HepG2 (cell line): ENCODE measurements around the gene MALT1. TPM values are rescaled to one million over a fixed set of nuclear protein-coding genes. Genes with fewer than 3 reads are reported as not detected.
A peak's percentile ranks its signal among the peaks of the same experiment; 100 is the strongest.

Experiments
- CHD2 ChIP-seq: IDR thresholded peaks from 2 replicates; pipeline ENCODE4 v1.6.1; 2011; ENCODE audit warnings: low read depth, low read length, improper control_type of control experiment
- DPF2 ChIP-seq: sonication (generic); formaldehyde crosslinking; IDR thresholded peaks from 2 replicates; pipeline ENCODE4 v1.4.0; 2020; ENCODE audit warnings: mild to moderate bottlenecking, low read depth, missing genetic modification reagents, borderline replicate concordance
- ETV6 ChIP-seq: sonication (generic); formaldehyde crosslinking; conservative IDR thresholded peaks from 2 replicates; pipeline ENCODE4 v1.4.0; 2020; ENCODE audit warnings: missing genetic modification reagents
- FOXP1 ChIP-seq, 2 experiments: fragments of 450-650 bp in 1 of 2; IDR thresholded peaks; 2 replicates each; pipeline ENCODE4 v1.6.1; 2017 to 2018; ENCODE audit warnings: antibody characterized with exemption in 1 of 2
- HCFC1 ChIP-seq: fragments of 150-350 bp; IDR thresholded peaks from 2 replicates; pipeline ENCODE4 v1.6.1; 2014; ENCODE audit warnings: low read depth, low read length
- HNRNPUL1 ChIP-seq: fragments of 200-400 bp; formaldehyde crosslinking; IDR thresholded peaks from 2 replicates; pipeline ENCODE4 v1.6.1; 2017; ENCODE audit warnings: low read depth, mild to moderate bottlenecking, low read length, moderate library complexity
- KDM2A ChIP-seq: sonication (generic); formaldehyde crosslinking; IDR thresholded peaks from 2 replicates; pipeline ENCODE4 v1.4.0; 2020; ENCODE audit warnings: low read depth, missing genetic modification reagents, borderline replicate concordance
- MLLT10 ChIP-seq: sonication (generic); formaldehyde crosslinking; IDR thresholded peaks from 2 replicates; pipeline ENCODE4 v1.4.0; 2020; ENCODE audit warnings: missing genetic modification reagents
- MTF1 ChIP-seq: sonication (generic); formaldehyde crosslinking; IDR thresholded peaks from 2 replicates; pipeline ENCODE4 v1.5.0; 2020; ENCODE audit warnings: missing genetic modification reagents
- NONO ChIP-seq, 2 experiments: fragments of 450-650 bp in 1 of 2; sonication (generic) in 1 of 2; formaldehyde crosslinking in 1 of 2; IDR thresholded peaks in 1 of 2; conservative IDR thresholded peaks in 1 of 2; 2 replicates each; pipeline versions ENCODE4 v1.6.1 to v1.8.0; 2017 to 2022; ENCODE audit warnings: mild to moderate bottlenecking in 1 of 2, missing genetic modification reagents in 1 of 2, moderate library complexity in 1 of 2
- RCOR2 ChIP-seq: IDR thresholded peaks from 2 replicates; pipeline ENCODE4 v1.6.1; 2016; ENCODE audit warnings: missing biosample characterization, missing genetic modification reagents
- TP53 ChIP-seq: sonication (generic); formaldehyde crosslinking; conservative IDR thresholded peaks from 2 replicates; pipeline ENCODE4 v1.4.0; 2020; ENCODE audit warnings: missing genetic modification reagents
- ZFY ChIP-seq: sonication (generic); formaldehyde crosslinking; IDR thresholded peaks from 2 replicates; pipeline ENCODE4 v1.4.0; 2020; ENCODE audit warnings: missing genetic modification reagents
- ZNF12 ChIP-seq: sonication (generic); formaldehyde crosslinking; IDR thresholded peaks from 2 replicates; pipeline ENCODE4 v1.5.0; 2020; ENCODE audit warnings: missing genetic modification reagents
- polyA plus RNA-seq, 8 experiments: library from polyadenylated mRNA; depleted of rRNA in 3 of 8; stranded (reverse) in 7 of 8; unstranded in 1 of 8; fragments of >200 nt; fragmentation: Illumina TruSeq in 4 of 8; extraction: Trizol in 4 of 8; gene quantifications; 2 replicates each; pipeline versions ENCODE4 v1.2.1 to v1.2.3, GENCODE V29; 2011 to 2016; ENCODE audit warnings: low read depth in 4 of 8, missing spikeins in 1 of 8, mixed read lengths in 1 of 8; ENCODE audit not compliant: insufficient read depth in 1 of 8
- total RNA-seq, 5 experiments: library from RNA; depleted of rRNA; stranded (reverse); fragments of >200 nt; fragmentation: Illumina TruSeq; extraction: Trizol; gene quantifications; 2 replicates each; pipeline ENCODE4 v1.2.3, GENCODE V29; 2016; ENCODE audit warnings: low read depth in 1 of 5
- TF ChIP-seq, protein P1 (sequence below): sonication (generic); formaldehyde crosslinking; IDR thresholded peaks from 2 replicates; pipeline ENCODE4 v1.5.0; 2020; ENCODE audit warnings: missing genetic modification reagents
- TF ChIP-seq, protein P2 (sequence below): sonication (generic); formaldehyde crosslinking; conservative IDR thresholded peaks from 2 replicates; pipeline ENCODE4 v1.8.0; 2022; ENCODE audit warnings: low read depth, missing genetic modification reagents
- TF ChIP-seq, protein P3 (sequence below), 2 experiments: IDR thresholded peaks; 2 replicates each; pipeline ENCODE4 v1.6.1; 2011 to 2012; ENCODE audit warnings: low read length in 2 of 2, borderline replicate concordance in 1 of 2, low read depth in 1 of 2, mild to moderate bottlenecking in 1 of 2, moderate library complexity in 1 of 2
- TF ChIP-seq, protein P4 (sequence below): IDR thresholded peaks from 2 replicates; pipeline ENCODE4 v1.6.1; 2012; ENCODE audit warnings: low read depth, low read length, improper control_type of control experiment
- TF ChIP-seq, protein P5 (sequence below): sonication (generic); formaldehyde crosslinking; IDR thresholded peaks from 2 replicates; pipeline ENCODE4 v1.5.1; 2020; ENCODE audit warnings: mild to moderate bottlenecking, missing genetic modification reagents, moderate library complexity

The MALT1 gene
- total and polyA plus RNA-seq, 2 of the 13 experiments (the other 11 are each of a cell fraction or from before 2014, with no cell fraction given), result 43.9 to 89.0 TPM

DNA sequence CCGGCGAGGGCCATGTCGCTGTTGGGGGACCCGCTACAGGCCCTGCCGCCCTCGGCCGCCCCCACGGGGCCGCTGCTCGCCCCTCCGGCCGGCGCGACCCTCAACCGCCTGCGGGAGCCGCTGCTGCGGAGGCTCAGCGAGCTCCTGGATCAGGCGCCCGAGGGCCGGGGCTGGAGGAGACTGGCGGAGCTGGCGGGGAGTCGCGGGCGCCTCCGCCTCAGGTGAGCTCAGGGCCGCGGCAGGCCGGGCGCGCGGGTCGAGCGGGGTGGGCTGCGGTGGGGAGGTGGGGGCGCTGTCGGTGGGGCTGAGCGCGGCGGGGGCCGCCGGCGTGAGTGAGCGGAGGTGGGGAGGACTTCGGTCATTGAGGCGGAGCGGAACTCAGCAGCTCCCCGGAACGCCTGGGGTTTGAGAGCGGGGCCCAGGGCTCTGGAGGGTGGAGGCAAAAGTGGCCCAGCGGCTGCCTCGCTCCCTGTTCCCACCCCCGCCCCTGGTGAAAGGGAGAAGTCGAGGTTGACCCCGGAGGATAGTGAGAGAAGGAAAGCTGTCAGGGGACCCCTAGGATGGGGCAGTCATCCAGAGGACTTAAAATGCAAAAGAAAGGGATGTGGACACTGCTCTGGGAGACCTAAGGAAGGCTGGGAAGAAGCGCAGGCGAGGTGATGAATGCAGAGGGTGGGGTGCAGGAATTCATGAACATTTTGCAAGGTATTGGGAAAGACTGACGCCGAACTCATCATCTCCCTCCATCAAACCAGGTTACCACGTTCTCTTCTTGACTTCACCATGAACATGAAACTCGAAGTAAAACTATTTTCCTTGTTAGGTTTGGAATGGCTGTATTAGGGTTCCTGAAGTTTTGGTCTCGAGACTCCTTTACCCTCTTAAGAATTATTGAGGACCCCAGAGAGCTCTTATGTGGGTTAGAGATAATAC, 633 bp downstream of the MALT1 start (continued):
- TF ChIP-seq, protein P1, sequence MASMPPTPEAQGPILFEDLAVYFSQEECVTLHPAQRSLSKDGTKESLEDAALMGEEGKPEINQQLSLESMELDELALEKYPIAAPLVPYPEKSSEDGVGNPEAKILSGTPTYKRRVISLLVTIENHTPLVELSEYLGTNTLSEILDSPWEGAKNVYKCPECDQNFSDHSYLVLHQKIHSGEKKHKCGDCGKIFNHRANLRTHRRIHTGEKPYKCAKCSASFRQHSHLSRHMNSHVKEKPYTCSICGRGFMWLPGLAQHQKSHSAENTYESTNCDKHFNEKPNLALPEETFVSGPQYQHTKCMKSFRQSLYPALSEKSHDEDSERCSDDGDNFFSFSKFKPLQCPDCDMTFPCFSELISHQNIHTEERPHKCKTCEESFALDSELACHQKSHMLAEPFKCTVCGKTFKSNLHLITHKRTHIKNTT, result no peak
- peak; percentile 82 for TF ChIP-seq ZFY (CRISPR knock-in tag)
- TF ChIP-seq RCOR2 (CRISPR knock-in tag), result no peak
- no peak for TF ChIP-seq TP53 (CRISPR knock-in tag)
- TF ChIP-seq DPF2 (CRISPR knock-in tag), result no peak
- TF ChIP-seq MLLT10, result no peak
- TF ChIP-seq, protein P2, sequence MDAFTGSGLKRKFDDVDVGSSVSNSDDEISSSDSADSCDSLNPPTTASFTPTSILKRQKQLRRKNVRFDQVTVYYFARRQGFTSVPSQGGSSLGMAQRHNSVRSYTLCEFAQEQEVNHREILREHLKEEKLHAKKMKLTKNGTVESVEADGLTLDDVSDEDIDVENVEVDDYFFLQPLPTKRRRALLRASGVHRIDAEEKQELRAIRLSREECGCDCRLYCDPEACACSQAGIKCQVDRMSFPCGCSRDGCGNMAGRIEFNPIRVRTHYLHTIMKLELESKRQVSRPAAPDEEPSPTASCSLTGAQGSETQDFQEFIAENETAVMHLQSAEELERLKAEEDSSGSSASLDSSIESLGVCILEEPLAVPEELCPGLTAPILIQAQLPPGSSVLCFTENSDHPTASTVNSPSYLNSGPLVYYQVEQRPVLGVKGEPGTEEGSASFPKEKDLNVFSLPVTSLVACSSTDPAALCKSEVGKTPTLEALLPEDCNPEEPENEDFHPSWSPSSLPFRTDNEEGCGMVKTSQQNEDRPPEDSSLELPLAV (CRISPR knock-in tag), result no peak
- no peak for TF ChIP-seq FOXP1 (IDR thresholded peaks at IDR 0.05)
- TF ChIP-seq FOXP1 (CRISPR knock-in tag; IDR thresholded peaks at IDR 0.05), result no peak
- TF ChIP-seq, protein P3, sequence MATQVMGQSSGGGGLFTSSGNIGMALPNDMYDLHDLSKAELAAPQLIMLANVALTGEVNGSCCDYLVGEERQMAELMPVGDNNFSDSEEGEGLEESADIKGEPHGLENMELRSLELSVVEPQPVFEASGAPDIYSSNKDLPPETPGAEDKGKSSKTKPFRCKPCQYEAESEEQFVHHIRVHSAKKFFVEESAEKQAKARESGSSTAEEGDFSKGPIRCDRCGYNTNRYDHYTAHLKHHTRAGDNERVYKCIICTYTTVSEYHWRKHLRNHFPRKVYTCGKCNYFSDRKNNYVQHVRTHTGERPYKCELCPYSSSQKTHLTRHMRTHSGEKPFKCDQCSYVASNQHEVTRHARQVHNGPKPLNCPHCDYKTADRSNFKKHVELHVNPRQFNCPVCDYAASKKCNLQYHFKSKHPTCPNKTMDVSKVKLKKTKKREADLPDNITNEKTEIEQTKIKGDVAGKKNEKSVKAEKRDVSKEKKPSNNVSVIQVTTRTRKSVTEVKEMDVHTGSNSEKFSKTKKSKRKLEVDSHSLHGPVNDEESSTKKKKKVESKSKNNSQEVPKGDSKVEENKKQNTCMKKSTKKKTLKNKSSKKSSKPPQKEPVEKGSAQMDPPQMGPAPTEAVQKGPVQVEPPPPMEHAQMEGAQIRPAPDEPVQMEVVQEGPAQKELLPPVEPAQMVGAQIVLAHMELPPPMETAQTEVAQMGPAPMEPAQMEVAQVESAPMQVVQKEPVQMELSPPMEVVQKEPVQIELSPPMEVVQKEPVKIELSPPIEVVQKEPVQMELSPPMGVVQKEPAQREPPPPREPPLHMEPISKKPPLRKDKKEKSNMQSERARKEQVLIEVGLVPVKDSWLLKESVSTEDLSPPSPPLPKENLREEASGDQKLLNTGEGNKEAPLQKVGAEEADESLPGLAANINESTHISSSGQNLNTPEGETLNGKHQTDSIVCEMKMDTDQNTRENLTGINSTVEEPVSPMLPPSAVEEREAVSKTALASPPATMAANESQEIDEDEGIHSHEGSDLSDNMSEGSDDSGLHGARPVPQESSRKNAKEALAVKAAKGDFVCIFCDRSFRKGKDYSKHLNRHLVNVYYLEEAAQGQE (IDR thresholded peaks at IDR 0.05; ENCODE audit: borderline replicate concordance in 1 of 2, low read depth in 1 of 2, low read length in 2 of 2), result no peak
- TF ChIP-seq ETV6 (CRISPR knock-in tag), result no peak
- TF ChIP-seq CHD2, result no peak
- no peak for TF ChIP-seq ZNF12
- TF ChIP-seq, protein P4, sequence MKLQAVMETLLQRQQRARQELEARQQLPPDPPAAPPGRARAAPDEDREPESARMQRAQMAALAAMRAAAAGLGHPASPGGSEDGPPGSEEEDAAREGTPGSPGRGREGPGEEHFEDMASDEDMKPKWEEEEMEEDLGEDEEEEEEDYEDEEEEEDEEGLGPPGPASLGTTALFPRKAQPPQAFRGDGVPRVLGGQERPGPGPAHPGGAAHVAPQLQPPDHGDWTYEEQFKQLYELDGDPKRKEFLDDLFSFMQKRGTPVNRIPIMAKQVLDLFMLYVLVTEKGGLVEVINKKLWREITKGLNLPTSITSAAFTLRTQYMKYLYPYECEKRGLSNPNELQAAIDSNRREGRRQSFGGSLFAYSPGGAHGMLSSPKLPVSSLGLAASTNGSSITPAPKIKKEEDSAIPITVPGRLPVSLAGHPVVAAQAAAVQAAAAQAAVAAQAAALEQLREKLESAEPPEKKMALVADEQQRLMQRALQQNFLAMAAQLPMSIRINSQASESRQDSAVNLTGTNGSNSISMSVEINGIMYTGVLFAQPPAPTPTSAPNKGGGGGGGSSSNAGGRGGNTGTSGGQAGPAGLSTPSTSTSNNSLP, result no peak
- TF ChIP-seq NONO (IDR thresholded peaks at IDR 0.05), result no peak
- no peak for TF ChIP-seq NONO (CRISPR knock-in tag; conservative IDR thresholded peaks at IDR 0.05)
- no peak for TF ChIP-seq HCFC1
- TF ChIP-seq HNRNPUL1, result no peak
- TF ChIP-seq, protein P5, sequence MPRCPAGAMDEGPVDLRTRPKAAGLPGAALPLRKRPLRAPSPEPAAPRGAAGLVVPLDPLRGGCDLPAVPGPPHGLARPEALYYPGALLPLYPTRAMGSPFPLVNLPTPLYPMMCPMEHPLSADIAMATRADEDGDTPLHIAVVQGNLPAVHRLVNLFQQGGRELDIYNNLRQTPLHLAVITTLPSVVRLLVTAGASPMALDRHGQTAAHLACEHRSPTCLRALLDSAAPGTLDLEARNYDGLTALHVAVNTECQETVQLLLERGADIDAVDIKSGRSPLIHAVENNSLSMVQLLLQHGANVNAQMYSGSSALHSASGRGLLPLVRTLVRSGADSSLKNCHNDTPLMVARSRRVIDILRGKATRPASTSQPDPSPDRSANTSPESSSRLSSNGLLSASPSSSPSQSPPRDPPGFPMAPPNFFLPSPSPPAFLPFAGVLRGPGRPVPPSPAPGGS, result no peak; the same call in 1 of the 2 replicates
- TF ChIP-seq MTF1 (CRISPR knock-in tag), result no peak
- peak; percentile 2; the same call in 1 of the 2 replicates for TF ChIP-seq KDM2A
